ENCODE data around the gene FOXP1. TPM values are rescaled to one million over a fixed set of nuclear protein-coding genes. Genes with fewer than 3 reads are reported as not detected.

Gene FOXP1
- total and polyA plus RNA-seq, 2 experiments from 2014 or later = 121 to 132 TPM

GRCh38 chr3:71500696-71501095 is 82.8 kb downstream of the FOXP1 start:
- H3K4me1 ChIP-seq (ENCODE audit: low read depth) = peaks cover 19% of the 10 kb centered on the region
- no peaks in the 10 kb centered on the region for H3K36me3 ChIP-seq
- no peak for TF ChIP-seq CTCF (IDR thresholded peaks at IDR 0.05; ENCODE audit: low read depth, low read length)
- DNase-seq (ENCODE audit: low read depth in 1 of 2, low spot score in 1 of 2) = no peak
- H3K4me3 ChIP-seq = no peak overlapping the region
- no peaks in the 10 kb centered on the region for H3K9me3 ChIP-seq (ENCODE audit: low read depth)
- no peaks in the 10 kb centered on the region for H3K27me3 ChIP-seq
- no peak overlapping the region for H3K27ac ChIP-seq

GRCh38 chr3:71499227-71499876 is 84.2 kb downstream of the FOXP1 start:
- Histone ChIP-seq H3K4me1 (ENCODE audit: low read depth) (peaks cover 19% of the 10 kb centered on the region), H3K27me3 (no peaks in the 10 kb centered on the region), H3K4me3 (no peak overlapping the region), H3K9me3 (ENCODE audit: low read depth) (no peaks in the 10 kb centered on the region), H3K36me3 (no peaks in the 10 kb centered on the region), H3K27ac (no peak overlapping the region)
- DNase-seq (ENCODE audit: low read depth in 1 of 2, low spot score in 1 of 2) = no peak
- TF ChIP-seq CTCF (IDR thresholded peaks at IDR 0.05; ENCODE audit: low read depth, low read length) = no peak

GRCh38 chr3:71498543-71498942 is 85.0 kb downstream of the FOXP1 start:
- Histone ChIP-seq H3K4me1 (ENCODE audit: low read depth) (peaks cover 19% of the 10 kb centered on the region), H3K4me3 (no peak overlapping the region), H3K27me3 (no peaks in the 10 kb centered on the region), H3K27ac (no peak overlapping the region), H3K36me3 (no peaks in the 10 kb centered on the region), H3K9me3 (ENCODE audit: low read depth) (no peaks in the 10 kb centered on the region)
- no peak for TF ChIP-seq CTCF (IDR thresholded peaks at IDR 0.05; ENCODE audit: low read depth, low read length)
- no peak for DNase-seq (ENCODE audit: low read depth in 1 of 2, low spot score in 1 of 2)

GRCh38 chr3:71497971-71498444 is 85.5 kb downstream of the FOXP1 start:
- DNase-seq (ENCODE audit: low read depth in 1 of 2, low spot score in 1 of 2) = no peak
- Histone ChIP-seq H3K4me1 (ENCODE audit: low read depth) (peaks cover 19% of the 10 kb centered on the region), H3K27ac (peak overlapping the region; percentile 44), H3K4me3 (no peak overlapping the region), H3K36me3 (peaks cover 3% of the 10 kb centered on the region), H3K27me3 (no peaks in the 10 kb centered on the region), H3K9me3 (ENCODE audit: low read depth) (no peaks in the 10 kb centered on the region)
- no peak for TF ChIP-seq CTCF (IDR thresholded peaks at IDR 0.05; ENCODE audit: low read depth, low read length)

- Histone ChIP-seq H3K4me3 (no peak overlapping the region), H3K9me3 (ENCODE audit: low read depth) (no peaks in the 10 kb centered on the region), H3K36me3 (peaks cover 4% of the 10 kb centered on the region), H3K4me1 (ENCODE audit: low read depth) (peaks cover 19% of the 10 kb centered on the region), H3K27me3 (no peaks in the 10 kb centered on the region), H3K27ac (peak overlapping the region; percentile 44)
- no peak for TF ChIP-seq CTCF (IDR thresholded peaks at IDR 0.05; ENCODE audit: low read depth, low read length)
- DNase-seq (ENCODE audit: low read depth in 1 of 2, low spot score in 1 of 2) = no peak
These were observed 86.1 kb downstream of the FOXP1 start for GRCh38 chr3:71497367-71497897.

All from cardiac muscle cell (in vitro differentiated cells and primary cell).